Measurements from ENCODE around the gene LAMA2.

GRCh38 chr6:128997880-128998279, 114.9 kb downstream of the LAMA2 start:
- TF ChIP-seq POLR2A (IDR thresholded peaks at IDR 0.05; ENCODE audit: control extremely low read depth in 1 of 2, low read depth in 2 of 2, low read length in 2 of 2) (no peak), CTCF (IDR thresholded peaks at IDR 0.05; ENCODE audit: control extremely low read depth in 1 of 3, insufficient read depth in 1 of 3, low read depth in 1 of 3, low read length in 3 of 3) (no peak), EZH2 (IDR thresholded peaks at IDR 0.05; ENCODE audit: low read depth, low read length, severe bottlenecking) (no peak), SIX5 (IDR thresholded peaks at IDR 0.05; ENCODE audit: low read depth, low read length) (no peak), CHD1 (IDR thresholded peaks at IDR 0.05; ENCODE audit: low read depth, low read length) (no peak), JUN (IDR thresholded peaks at IDR 0.05; ENCODE audit: low read depth, low read length) (no peak), RAD21 (IDR thresholded peaks at IDR 0.05 in 1 of 2, conservative IDR thresholded peaks at IDR 0.05 in 1 of 2; ENCODE audit: low read depth in 2 of 2, low read length in 2 of 2) (no peak)
